22Rv1 (cell line): ENCODE measurements around the gene CPNE9.

Source experiments
- H3K27ac ChIP-seq: fragments of 450-650 bp; 2 replicates; pipeline ENCODE4 v1.5.1; 2017
- ZFX ChIP-seq: fragments of 450-650 bp; IDR thresholded peaks from 2 replicates; pipeline ENCODE4 v1.6.1; 2017; ENCODE audit warnings: antibody characterized with exemption, borderline replicate concordance
- TF ChIP-seq, protein P1 (sequence below): fragments of 450-650 bp; IDR thresholded peaks from 2 replicates; pipeline ENCODE4 v1.5.1; 2017; ENCODE audit warnings: mild to moderate bottlenecking

The CPNE9 gene

DNA sequence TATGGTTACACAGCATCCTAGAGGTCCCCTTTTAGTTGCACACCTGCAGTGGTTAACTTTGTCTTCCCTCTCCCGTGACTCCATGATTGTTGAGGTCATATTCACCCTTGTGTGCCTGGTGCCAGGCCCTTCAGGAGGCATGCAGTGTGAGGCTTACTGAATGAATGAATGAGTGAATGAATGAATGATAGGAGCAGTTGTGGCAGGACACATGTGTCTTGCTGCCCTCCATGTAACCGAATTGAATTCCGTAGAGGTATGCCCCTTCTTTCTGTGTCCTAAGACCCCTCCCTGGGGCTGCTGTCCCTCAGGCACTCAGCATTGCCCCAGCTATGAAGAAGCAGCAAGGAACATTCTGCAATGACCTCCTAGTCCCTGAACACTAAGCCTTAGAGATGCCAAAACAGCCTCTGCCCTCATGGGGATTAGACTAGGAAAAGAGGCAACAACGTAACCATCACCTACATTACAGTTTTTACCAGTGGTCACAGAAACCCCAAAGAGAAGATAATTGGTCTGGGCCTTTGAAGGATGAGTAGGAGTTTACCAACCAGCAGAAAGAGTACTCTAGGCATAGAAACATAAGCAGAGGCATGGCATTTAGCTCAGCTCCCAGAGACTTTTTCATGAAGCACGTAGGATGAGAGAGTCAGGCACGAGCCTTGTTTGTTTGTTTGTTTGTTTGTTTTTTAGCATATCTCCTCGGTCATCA is 22.5 kb upstream of the CPNE9 start:
- TF ChIP-seq, protein P1, sequence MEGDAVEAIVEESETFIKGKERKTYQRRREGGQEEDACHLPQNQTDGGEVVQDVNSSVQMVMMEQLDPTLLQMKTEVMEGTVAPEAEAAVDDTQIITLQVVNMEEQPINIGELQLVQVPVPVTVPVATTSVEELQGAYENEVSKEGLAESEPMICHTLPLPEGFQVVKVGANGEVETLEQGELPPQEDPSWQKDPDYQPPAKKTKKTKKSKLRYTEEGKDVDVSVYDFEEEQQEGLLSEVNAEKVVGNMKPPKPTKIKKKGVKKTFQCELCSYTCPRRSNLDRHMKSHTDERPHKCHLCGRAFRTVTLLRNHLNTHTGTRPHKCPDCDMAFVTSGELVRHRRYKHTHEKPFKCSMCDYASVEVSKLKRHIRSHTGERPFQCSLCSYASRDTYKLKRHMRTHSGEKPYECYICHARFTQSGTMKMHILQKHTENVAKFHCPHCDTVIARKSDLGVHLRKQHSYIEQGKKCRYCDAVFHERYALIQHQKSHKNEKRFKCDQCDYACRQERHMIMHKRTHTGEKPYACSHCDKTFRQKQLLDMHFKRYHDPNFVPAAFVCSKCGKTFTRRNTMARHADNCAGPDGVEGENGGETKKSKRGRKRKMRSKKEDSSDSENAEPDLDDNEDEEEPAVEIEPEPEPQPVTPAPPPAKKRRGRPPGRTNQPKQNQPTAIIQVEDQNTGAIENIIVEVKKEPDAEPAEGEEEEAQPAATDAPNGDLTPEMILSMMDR: no peak
- no peak for TF ChIP-seq ZFX
- no peak overlapping the region for H3K27ac ChIP-seq

DNA sequence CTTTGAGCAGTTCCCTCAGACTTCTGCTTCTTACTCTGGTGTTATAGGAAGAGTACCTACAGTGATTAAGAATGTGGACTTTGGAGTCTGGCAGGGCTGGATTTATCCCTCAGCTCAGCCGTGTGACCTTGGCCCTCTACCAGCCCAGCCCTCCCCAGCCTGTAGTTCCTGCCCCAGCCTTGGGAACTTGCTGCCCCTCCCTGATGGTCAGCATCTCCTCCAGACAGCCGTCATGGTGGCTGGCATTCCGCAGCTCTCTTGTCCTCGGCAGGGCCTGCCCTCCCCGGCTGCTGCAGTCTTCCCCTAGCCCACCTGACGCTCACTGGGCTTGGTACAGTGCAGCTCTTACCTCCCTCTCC is 21.9 kb upstream of the CPNE9 start:
- no peak overlapping the region for H3K27ac ChIP-seq
- no peak for TF ChIP-seq ZFX
- TF ChIP-seq, protein P1: no peak

DNA sequence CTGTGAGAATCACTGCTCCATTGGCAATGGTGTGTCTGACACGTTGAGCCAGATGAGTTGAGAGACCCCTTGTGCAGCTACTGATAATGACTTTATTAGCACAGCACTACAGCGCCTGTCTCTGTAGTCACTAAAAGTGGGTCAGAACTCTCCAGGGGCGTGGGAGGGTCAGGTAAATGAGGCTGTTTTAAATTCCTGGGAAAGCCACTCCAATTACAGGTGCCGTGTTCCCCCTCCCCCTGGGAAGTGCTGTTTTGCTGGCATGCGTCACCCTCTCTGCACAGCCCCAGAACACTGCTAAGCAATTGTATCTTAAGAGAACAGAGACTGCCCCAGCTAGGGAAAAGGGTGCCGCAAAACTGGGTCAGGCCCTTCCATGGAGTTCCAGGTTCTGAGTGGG is 21.5 kb upstream of the CPNE9 start:
- no peak overlapping the region for H3K27ac ChIP-seq
- TF ChIP-seq, protein P1: no peak
- TF ChIP-seq ZFX: no peak

DNA sequence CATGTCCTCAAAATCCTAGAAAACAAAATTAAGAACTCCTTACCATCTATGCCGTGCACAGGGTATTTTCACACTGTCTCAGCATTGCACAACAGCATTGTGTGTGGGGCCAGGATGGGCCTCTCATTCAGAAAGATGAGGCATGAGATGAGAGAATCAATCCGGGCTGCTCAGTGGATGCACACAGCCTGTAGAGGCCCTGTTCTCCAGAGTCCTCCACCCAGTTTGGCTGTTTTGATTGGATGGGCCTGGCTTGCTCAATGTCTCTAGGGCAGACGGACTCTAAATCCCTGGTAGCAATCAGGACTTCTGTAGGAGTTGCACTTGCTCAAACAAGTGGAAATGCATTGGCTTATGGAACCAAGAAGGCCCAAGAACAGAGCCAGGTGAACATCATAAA is 20.2 kb upstream of the CPNE9 start:
- TF ChIP-seq, protein P1: no peak
- TF ChIP-seq ZFX: no peak
- H3K27ac ChIP-seq: no peak overlapping the region

DNA sequence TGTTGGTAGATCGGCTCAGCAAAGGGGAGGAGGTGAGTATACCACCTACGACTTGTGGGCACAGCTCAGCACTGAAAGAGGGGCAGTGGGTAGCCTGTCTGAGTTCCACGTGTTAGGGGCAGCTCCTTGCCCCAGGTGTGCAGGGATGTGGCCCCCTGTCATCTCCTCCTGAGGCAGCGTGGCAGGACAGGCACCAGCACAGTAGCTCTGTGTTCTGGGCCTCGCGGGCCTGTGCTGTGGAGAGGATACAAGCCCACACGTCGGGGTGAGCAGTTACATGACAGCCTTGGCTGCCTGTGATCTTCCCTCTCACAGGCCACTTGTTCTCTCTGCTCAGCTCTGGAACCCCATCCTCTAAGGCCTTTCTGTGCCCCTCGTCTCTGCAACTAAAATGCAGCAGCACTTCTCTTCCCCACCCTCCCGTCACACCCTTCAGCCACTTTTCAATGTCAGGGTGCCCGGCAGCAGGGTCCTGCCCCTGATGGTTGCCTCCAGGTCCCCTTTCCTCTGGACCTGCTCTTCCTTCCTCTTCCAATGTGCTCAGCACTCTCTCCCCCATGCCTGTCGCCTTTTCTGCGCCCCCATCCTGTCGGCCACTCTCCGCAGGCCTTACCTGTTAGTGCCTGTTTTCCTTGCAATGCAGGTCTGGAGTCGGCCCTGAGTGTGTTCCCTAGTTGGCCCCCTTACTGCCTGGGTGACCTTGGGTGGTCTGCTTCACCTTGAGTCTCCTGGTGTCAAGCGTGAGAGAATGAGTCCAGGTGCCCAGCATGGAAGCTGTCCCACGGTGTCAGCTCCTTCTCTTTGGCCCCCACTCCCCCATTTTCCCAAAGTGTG is 18.2 kb upstream of the CPNE9 start:
- no peak for TF ChIP-seq ZFX
- TF ChIP-seq, protein P1: no peak
- no peak overlapping the region for H3K27ac ChIP-seq

DNA sequence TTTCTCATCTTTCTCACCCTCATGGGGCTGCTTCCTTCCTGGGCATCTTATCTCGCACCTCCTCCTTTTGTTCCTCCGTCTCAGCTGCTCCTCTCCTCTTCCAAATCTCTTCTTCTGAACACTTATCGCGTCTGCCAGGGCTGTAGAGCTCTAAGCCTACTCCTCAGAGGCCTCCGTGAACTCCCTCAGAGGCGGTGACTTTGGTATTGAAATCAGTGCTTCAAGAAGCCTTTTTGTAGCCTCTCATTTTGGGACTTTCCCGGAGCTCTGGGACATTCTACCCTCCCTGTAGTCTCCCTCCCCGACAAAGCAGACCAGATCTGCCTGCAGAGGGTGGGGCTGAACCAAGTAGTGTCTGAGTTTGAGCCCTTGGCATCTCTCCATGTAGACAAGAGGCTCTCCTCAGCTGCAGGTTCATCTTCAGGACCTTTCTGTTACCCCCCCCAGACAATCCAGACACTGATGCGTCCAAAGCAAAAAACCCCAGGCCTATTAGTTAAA is 17.5 kb upstream of the CPNE9 start:
- no peak overlapping the region for H3K27ac ChIP-seq
- no peak for TF ChIP-seq ZFX
- TF ChIP-seq, protein P1: no peak

DNA sequence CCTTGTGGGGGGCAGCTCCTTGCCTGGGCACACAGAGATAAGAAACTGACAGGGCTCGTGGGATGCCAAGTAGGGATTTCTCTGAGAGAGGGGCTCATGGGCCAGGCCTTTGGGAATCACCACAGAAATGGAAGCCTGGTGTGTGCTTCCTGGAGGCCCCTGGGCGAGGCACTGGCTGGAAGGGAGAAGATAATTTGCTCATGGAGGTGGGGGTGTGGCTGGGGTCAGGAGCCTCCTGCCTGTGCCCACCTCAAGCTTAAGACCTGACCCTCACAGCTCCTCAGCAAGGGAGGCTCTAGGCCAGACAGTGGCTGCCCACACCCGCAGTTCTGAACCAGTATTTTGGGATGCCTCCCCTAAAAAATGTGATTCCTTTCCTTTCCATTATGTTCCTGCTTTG is 16.9 kb upstream of the CPNE9 start:
- TF ChIP-seq, protein P1: no peak
- TF ChIP-seq ZFX: no peak
- no peak overlapping the region for H3K27ac ChIP-seq
